Ectodermal cell (in vitro differentiated cells): Measurements from ENCODE around the gene PREPL. TPM values are rescaled to one million over a fixed set of nuclear protein-coding genes. Genes with fewer than 3 reads are reported as not detected.
"Not testable (repeated sequence)": the region's sequence is repeated elsewhere in the genome, so short reads cannot be mapped to it uniquely, and the experiment has no call there.

ENCODE experiments used
- H3K27ac ChIP-seq: 2 replicates; pipeline ENCODE4 v1.7.0; 2013; ENCODE audit warnings: mild to moderate bottlenecking, low read depth, low read length; ENCODE audit not compliant: insufficient read depth, poor library complexity, severe bottlenecking
- H3K27me3 ChIP-seq: 2 replicates; pipeline ENCODE4 v1.7.0; 2013; ENCODE audit warnings: mild to moderate bottlenecking, low read length; ENCODE audit not compliant: insufficient read depth, control insufficient read depth, poor library complexity, severe bottlenecking
- H3K36me3 ChIP-seq: one replicate; pipeline ENCODE4 v1.7.0; 2013; ENCODE audit warnings: low read length; ENCODE audit not compliant: control insufficient read depth, insufficient read depth
- H3K4me1 ChIP-seq: one replicate; pipeline ENCODE4 v1.7.0; 2013; ENCODE audit warnings: low read length; ENCODE audit not compliant: control insufficient read depth, insufficient read depth
- H3K4me3 ChIP-seq: 2 replicates; pipeline ENCODE4 v1.7.0; 2013; ENCODE audit warnings: low read depth, low read length, control low read depth; ENCODE audit not compliant: insufficient read depth
- H3K9me3 ChIP-seq: 2 replicates; pipeline ENCODE4 v1.7.0; 2013; ENCODE audit warnings: mild to moderate bottlenecking, low read length, moderate library complexity; ENCODE audit not compliant: control insufficient read depth
- WGBS, 2 experiments: methylation state at CpG; one replicate each; pipeline ENCODE4 v1.1.7; 2013; ENCODE audit warnings: missing lambda C conversion rate in 2 of 2; 5-methylcytosine and 5-hydroxymethylcytosine counted together
- polyA plus RNA-seq, 4 experiments: library from polyadenylated mRNA; stranded (reverse); fragments of 50-300 nt; gene quantifications; one replicate each; pipeline ENCODE4 v1.2.3, GENCODE V29; 2013

PREPL gene
- polyA plus RNA-seq (2013, experiment 1 of 4) = 50.0 TPM
- polyA plus RNA-seq (2013, experiment 2 of 4) = 56.9 TPM
- 46.1 TPM for polyA plus RNA-seq (2013, experiment 3 of 4)
- 52.0 TPM for polyA plus RNA-seq (2013, experiment 4 of 4)

DNA sequence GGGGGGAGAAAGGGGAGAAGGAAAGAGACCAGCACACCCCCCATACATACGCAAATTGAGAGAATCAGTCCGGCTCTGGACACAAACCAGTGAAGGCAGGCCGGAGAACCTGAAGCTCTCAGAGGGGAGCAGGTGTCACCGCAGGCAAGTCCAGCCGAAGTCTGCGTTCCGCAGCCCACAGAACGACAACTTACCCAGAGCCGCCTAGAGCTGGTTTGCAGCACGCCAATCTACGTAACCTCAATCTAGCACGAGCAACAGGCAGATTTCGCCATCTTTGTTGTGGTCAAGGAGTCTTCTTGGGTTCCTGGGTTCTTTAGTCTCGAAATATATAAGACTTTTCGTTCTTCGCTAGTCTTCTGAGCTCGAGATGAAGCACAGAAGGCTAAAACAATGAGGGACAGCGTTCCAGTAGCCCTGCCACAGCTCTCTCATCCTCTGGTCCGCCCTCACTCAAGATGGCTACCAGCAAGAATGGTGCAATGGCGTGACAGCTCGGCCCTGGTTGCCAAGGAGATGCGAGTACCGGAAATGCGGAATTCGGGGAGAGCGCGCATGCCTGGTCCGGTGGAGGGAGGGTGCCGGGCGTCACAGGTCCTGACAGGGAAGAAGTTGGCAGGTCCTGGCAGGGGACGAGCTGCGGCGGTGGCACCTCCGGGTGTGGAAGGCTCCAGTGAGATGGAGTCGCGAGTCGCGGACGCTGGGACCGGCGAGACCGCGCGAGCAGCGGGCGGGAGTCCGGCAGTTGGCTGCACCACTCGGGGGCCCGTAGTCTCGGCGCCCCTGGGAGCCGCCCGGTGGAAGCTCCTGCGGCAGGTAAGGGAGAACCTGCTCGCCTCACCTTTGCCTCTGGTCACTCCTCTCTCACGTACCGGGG, at the start of gene PREPL, which contains the start of gene CAMKMT:
Gene PREPL (minus strand): TSS at position 165 of the 877 bp plus-strand sequence. CDS start 15,152 bp downstream, outside the sequence.
Gene CAMKMT (plus strand): TSS at position 618 of the 877 bp plus-strand sequence.
- no peaks in the 10 kb centered on the region for H3K27me3 ChIP-seq
- H3K4me3 ChIP-seq = peak within 1 kb of the TSS; percentile 86
- H3K36me3 ChIP-seq = no peaks in the 10 kb centered on the region
- H3K4me1 ChIP-seq = peaks cover 7% of the 10 kb centered on the region
- H3K27ac ChIP-seq = peak within 1 kb of the TSS; percentile 92
- H3K9me3 ChIP-seq = no peaks in the 10 kb centered on the region
- 0% methylated on average over 57 of the region's 57 CpGs for WGBS, 2 experiments

DNA sequence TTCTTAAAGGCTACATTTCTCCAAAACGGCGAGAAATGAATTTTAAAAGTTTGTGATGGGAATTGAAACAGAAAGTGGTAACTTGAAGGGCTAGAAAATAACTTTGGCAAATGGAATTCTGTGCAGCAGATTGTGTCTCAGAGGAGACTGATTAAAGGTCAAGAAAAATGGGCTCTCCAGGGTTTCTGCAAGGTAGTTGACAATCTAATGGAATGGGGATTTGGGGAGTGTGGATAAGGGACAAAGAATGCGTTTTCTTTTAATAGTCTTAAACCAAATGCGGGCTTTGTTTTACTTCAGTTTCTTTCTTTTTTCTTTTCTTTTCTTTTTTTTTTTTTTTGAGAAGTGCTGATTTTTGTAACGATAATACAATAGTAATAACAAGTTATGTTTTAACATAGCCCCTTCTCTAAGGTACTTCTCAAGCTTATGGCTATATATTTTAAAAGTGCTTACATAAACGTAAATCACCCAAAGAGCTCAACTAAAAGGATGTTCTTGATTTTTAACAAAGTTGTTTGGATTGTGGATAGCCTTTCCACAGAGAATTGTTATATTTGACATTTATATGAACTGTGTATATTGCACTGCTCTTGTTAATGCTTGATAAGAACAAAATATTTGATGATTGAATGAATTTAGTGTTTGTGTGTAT, 37.1 kb upstream of the PREPL start:
- Histone ChIP-seq H3K4me1 (no peaks in the 10 kb centered on the region), H3K4me3 (no peak overlapping the region), H3K9me3 (no peaks in the 10 kb centered on the region), H3K27ac (no peak overlapping the region), H3K27me3 (no peaks in the 10 kb centered on the region), H3K36me3 (no peaks in the 10 kb centered on the region)
- WGBS, 2 experiments = 63 to 73% methylated on average over 4 to 5 of the region's 6 CpGs

DNA sequence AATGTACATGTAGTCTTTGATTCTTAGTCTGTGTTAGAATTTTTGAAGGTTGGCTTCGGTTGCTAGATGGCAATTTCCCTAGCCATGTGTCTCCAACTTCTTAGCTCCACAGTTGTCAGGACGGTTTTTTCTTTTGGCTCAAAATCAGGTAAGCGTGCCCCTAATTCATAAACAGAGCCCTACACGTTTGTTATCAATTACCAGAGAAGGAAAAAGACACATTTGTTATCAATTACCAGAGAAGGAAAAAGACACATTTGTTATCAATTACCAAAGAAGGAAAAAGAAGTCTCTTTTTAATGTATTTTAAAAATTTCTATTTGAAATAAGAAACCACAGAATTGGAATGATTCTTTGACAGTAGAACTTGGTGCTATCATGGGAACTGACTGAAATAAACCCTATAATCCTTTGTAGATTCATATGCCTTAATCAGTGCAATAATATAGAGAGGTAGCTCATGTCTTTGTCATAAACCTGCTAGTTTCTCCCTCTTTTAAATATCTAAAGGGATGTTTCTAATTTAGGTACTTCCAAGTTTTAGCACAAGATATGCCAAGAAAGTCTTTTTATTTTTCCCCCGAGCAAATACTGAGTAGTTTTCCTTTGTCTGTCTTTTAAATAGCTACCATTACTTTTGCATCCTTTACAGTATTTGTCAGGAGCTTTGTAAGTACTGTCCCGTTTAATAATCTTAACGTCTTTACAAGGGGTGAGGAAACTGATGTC, 36.3 kb upstream of the PREPL start:
- Histone ChIP-seq H3K36me3 (no peaks in the 10 kb centered on the region), H3K4me1 (no peaks in the 10 kb centered on the region), H3K27ac (no peak overlapping the region), H3K27me3 (no peaks in the 10 kb centered on the region), H3K9me3 (no peaks in the 10 kb centered on the region), H3K4me3 (no peak overlapping the region)
- 65 to 67% methylated on average over 3 to 5 of the region's 7 CpGs for WGBS, 2 experiments

DNA sequence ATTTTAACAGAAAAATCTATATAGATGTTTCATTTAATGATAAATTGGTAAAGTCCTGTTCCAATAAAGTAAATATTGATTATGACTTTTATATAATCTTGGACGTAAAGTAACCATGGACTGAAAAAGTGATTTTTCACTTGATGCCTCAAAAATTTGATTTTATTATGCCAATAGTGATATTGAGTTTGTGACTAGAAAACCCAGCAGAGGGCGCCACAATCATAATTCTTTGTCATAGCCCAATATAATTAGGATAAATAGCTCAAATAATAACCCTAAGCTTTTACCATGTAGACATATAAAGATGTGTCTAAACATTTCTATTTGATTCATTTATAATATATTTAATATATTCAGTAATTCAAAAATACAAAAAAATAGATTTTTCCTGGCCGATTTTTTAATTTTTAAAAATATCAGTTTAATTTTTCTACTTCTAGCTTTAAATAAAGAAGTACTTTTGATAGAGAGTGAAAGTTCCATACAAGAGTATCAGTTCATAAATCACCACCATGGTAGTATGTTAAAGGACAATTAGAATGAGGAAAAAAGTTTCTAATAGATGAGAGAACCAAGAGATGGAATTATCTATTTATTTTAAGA, 31.1 kb upstream of the PREPL start:
- 57% methylated on average over 1 of the region's 3 CpGs; no CpG with 5 or more reads in 1 of the 2 experiments for WGBS, 2 experiments
- peaks cover 1% of the 10 kb centered on the region for H3K9me3 ChIP-seq
- H3K4me3 ChIP-seq = no peak overlapping the region
- no peak overlapping the region for H3K27ac ChIP-seq
- H3K36me3 ChIP-seq = no peaks in the 10 kb centered on the region
- H3K27me3 ChIP-seq = no peaks in the 10 kb centered on the region
- H3K4me1 ChIP-seq = no peaks in the 10 kb centered on the region

DNA sequence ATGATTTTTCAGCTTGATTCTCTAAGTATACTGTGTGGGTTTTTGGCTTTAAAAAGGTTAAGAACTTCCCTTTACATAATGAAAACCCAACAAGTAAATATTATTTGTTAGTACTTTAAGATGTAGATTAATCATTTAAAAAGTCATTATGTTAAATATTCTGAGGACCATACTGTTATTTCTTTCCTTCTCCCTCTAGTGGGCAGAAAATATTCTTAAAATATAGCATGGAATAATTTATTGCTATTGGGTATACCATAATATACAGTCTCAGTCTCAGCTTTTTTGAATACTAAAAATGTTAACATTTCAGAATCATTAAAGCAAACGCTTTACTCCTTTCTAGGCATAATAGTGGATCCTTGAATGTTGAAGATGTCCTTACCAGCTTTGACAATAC, 28.6 kb upstream of the PREPL start:
- no peaks in the 10 kb centered on the region for H3K4me1 ChIP-seq
- H3K27me3 ChIP-seq = no peaks in the 10 kb centered on the region
- 100% methylated on average over 1 of the region's 1 CpG; no CpG with 5 or more reads in 1 of the 2 experiments for WGBS, 2 experiments
- no peaks in the 10 kb centered on the region for H3K36me3 ChIP-seq
- no peak overlapping the region for H3K4me3 ChIP-seq
- H3K27ac ChIP-seq = no peak overlapping the region
- peaks cover 2% of the 10 kb centered on the region for H3K9me3 ChIP-seq

DNA sequence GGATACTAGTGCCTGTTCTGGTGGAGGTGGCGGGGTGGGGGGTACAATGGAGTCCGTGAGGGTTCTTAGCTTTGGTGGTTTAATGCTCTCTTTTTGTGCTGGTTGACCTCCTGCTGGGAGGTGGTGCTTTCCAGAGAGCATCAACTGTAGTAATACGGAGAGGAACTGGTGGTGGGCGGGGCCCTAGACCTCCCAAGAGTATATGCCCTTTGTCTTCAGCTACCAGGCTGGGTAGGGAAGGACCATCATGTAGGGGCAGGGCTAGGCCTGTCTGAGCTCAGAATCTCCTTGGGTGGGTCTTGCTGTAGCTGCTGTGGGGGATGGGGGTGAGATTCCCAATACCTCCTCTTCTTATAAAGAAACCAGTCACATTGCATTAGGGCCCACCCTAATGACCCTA, 27.6 kb upstream of the PREPL start:
- 65 to 66% methylated on average over 4 of the region's 4 CpGs for WGBS, 2 experiments
- Histone ChIP-seq H3K9me3 (peaks cover 2% of the 10 kb centered on the region), H3K4me3 (no peak overlapping the region)

DNA sequence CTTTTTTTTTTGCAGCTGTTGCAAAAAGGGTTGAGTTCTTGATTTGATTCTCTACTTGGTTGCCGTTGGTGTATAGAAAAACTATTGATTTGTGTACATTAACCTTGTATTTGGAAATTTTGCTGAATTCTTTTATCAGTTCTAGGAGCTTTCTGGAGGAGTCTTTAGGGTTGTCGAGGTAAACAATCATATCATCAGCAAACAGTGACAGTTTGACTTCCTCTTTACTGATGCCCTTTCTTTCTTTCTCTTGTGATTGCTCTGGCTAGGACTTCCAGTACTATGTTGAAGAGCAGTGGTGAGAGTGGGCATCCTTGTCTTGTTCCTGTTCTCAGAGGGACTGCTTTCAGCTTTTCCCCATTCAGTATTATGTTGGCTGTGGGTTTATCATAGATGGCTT, 23.9 kb upstream of the PREPL start:
- H3K27ac ChIP-seq = not testable (repeated sequence)

More for the DNA sequence above, 27.6 kb upstream of the PREPL start:
- H3K27me3 ChIP-seq = no peaks in the 10 kb centered on the region
- H3K4me1 ChIP-seq = no peaks in the 10 kb centered on the region
- no peaks in the 10 kb centered on the region for H3K36me3 ChIP-seq
- H3K27ac ChIP-seq = no peak overlapping the region

DNA sequence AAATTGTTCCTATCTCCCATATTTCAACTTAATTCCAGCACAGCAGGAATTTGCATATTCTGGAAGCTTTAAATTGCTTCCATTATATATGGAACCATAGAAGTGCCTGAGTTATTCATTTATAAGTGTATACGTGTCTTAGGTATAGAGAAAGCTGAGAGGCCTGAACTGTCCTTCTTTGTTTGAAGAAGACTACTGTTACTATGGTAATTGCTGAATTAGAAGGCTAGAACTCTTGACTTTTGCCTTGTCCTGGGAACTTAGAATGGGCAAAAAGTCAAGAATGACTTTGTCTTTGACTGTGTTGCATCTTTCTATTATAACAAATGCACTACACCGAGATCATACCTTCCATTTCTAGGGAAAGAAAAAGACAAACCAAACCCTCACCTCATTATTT, 16.2 kb upstream of the PREPL start:
- Histone ChIP-seq H3K4me1 (no peaks in the 10 kb centered on the region), H3K9me3 (no peaks in the 10 kb centered on the region), H3K36me3 (no peaks in the 10 kb centered on the region), H3K27ac (no peak overlapping the region), H3K4me3 (no peak overlapping the region), H3K27me3 (no peaks in the 10 kb centered on the region)
- WGBS, 2 experiments = 95 to 96% methylated on average over 1 of the region's 2 CpGs

More for the DNA sequence above, 23.9 kb upstream of the PREPL start:
- H3K36me3 ChIP-seq, H3K4me1 ChIP-seq, H3K4me3 ChIP-seq, H3K9me3 ChIP-seq, H3K27me3 ChIP-seq: not testable (repeated sequence)
- 98 to 100% methylated on average over 2 of the region's 2 CpGs for WGBS, 2 experiments

DNA sequence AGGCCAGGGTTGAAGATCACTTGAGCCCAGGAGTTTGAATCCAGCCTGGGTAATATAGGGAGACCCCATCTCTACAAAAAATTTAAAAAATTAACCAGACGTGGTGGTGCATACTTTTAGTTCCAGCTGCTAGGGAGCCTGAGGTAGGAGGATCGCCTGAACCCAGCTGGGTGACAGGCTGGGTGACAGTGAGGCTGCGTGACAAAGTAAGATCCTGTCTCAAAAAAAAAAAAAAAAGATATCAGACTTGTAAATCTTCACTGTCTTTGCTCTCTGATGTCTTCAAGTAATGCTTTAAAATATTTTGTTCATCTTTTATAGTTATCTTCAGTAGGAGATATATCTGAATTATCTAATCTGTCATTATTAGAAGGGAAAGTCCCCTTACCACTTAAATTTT, 11.0 kb upstream of the PREPL start:
- H3K9me3 ChIP-seq = no peaks in the 10 kb centered on the region
- H3K4me1 ChIP-seq = no peaks in the 10 kb centered on the region
- no peaks in the 10 kb centered on the region for H3K27me3 ChIP-seq
- WGBS, 2 experiments = 82% methylated on average over 3 of the region's 3 CpGs
- no peak overlapping the region for H3K27ac ChIP-seq
- no peaks in the 10 kb centered on the region for H3K36me3 ChIP-seq
- no peak overlapping the region for H3K4me3 ChIP-seq
